HL-60 (cell line): ENCODE data around the gene EFTUD2.

Experiments used
- DNase-seq, 2 experiments: peaks; one replicate each; pipeline ENCODE4 v3.0.0-alpha.2; 2010 to 2020; ENCODE audit warnings: low read depth in 1 of 2, low spot score in 1 of 2
- H3K27ac ChIP-seq: fragments of 250-450 bp; sonication (Bioruptor Pico); replicated peaks from 2 replicates; pipeline ENCODE4 v1.5.1; 2020; ENCODE audit warnings: mild to moderate bottlenecking, moderate library complexity
- H3K27me3 ChIP-seq: fragments of 250-450 bp; sonication (Bioruptor Pico); 2 replicates; pipeline ENCODE4 v1.5.1; 2021; ENCODE audit warnings: mild to moderate bottlenecking, moderate library complexity; ENCODE audit not compliant: insufficient read depth, poor library complexity, severe bottlenecking
- H3K4me3 ChIP-seq: replicated peaks from 2 replicates; pipeline ENCODE4 v1.5.1; 2011; ENCODE audit warnings: mild to moderate bottlenecking, control low read depth, low read length; ENCODE audit not compliant: insufficient read depth
- GABPA ChIP-seq: IDR thresholded peaks from 2 replicates; pipeline ENCODE4 v1.6.1; 2012; ENCODE audit warnings: low read depth
- POLR2AphosphoS5 ChIP-seq: IDR thresholded peaks from 2 replicates; pipeline ENCODE4 v1.6.1; 2012; ENCODE audit warnings: low read depth
- REST ChIP-seq: IDR thresholded peaks from 2 replicates; pipeline ENCODE4 v1.6.1; 2012; ENCODE audit warnings: low read depth; ENCODE audit not compliant: insufficient replicate concordance
- SPI1 ChIP-seq: IDR thresholded peaks from 2 replicates; pipeline ENCODE4 v1.6.1; 2012; ENCODE audit warnings: low read depth, mild to moderate bottlenecking, borderline replicate concordance
- TF ChIP-seq, protein P1 (sequence below): IDR thresholded peaks from one replicate; pipeline ENCODE4 v1.5.1; 2011; ENCODE audit warnings: low read length, control low read depth, inconsistent platforms; ENCODE audit not compliant: insufficient read depth

The EFTUD2 gene

DNA sequence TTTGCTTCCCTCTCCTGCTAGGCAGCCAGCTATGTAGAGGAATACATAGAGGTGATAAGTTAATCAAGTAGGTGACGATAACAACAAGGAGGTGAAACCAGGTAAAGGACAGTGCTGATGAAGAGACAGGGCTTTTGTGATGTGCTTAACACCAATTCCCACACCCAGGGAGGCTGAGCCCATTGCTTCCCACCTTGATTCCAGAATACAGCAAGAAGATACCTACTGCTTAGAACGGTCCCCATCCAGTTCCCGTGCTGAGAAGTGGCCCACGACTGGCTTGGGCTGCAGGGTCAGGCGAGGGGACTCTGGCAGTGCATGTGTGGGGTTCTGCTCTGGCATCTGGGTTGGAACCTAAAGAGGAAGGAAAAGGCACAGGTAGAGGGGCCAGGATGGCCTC is 32.1 kb upstream of the EFTUD2 start:
- TF ChIP-seq GABPA (no peak), REST (no peak), SPI1 (no peak), POLR2AphosphoS5 (no peak)
- TF ChIP-seq, protein P1, sequence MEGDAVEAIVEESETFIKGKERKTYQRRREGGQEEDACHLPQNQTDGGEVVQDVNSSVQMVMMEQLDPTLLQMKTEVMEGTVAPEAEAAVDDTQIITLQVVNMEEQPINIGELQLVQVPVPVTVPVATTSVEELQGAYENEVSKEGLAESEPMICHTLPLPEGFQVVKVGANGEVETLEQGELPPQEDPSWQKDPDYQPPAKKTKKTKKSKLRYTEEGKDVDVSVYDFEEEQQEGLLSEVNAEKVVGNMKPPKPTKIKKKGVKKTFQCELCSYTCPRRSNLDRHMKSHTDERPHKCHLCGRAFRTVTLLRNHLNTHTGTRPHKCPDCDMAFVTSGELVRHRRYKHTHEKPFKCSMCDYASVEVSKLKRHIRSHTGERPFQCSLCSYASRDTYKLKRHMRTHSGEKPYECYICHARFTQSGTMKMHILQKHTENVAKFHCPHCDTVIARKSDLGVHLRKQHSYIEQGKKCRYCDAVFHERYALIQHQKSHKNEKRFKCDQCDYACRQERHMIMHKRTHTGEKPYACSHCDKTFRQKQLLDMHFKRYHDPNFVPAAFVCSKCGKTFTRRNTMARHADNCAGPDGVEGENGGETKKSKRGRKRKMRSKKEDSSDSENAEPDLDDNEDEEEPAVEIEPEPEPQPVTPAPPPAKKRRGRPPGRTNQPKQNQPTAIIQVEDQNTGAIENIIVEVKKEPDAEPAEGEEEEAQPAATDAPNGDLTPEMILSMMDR = no peak
- no peak for DNase-seq
- H3K27ac ChIP-seq = no peak overlapping the region
- no peaks in the 10 kb centered on the region for H3K27me3 ChIP-seq
- H3K4me3 ChIP-seq = no peak overlapping the region

- Histone ChIP-seq H3K27ac (no peak overlapping the region), H3K27me3 (no peaks in the 10 kb centered on the region), H3K4me3 (no peak overlapping the region)
- TF ChIP-seq REST (no peak), POLR2AphosphoS5 (no peak), SPI1 (no peak), GABPA (no peak)
- TF ChIP-seq, protein P1 = no peak
- DNase-seq = no peak
Measured at GRCh38 chr17:44930667-44931066, 31.4 kb upstream of the EFTUD2 start.

DNA sequence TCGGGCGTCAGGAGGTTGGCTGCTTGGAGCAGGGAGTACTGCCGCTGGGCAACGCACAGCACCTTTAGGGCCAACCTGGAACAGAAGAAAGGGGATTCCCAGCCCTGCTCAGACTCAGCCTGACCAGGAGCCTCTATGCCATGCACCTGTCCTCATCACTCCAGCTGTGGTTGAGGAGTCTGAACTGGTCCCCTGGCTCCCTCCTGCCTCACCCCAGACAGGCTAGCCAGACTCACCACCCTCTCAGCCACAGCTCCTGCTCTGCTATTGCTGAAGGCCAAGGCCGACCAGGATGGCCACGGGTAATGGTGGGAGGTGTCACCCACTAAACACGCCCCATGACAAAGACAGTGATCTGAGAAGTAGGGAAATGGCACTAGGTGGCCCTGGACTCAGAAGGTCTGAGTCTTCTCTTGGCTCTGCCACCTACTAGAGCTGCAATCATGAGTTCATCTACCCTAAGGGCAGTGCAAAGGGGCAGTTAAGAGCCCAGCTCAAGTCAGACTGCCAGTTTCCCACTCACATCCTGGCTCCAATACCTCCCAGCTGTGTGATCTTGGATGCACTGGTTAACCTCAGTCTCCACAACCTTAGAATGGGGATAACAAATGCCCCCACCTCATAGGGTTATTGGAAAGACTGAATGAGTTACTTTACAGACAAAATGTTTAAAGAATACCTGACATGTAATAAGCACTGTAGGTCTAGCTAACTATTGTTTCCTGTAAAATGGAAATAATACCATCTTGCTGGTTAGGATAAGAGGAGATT is 29.9 kb upstream of the EFTUD2 start:
- Histone ChIP-seq H3K27ac (no peak overlapping the region), H3K4me3 (no peak overlapping the region), H3K27me3 (no peaks in the 10 kb centered on the region)
- no peak for DNase-seq
- TF ChIP-seq GABPA = no peak
- TF ChIP-seq POLR2AphosphoS5 = no peak
- TF ChIP-seq SPI1 = no peak
- TF ChIP-seq REST = no peak
- TF ChIP-seq, protein P1 = no peak
